HCT116 (cell line): ENCODE results near the gene HSPA12B. TPM values are rescaled to one million over a fixed set of nuclear protein-coding genes. Genes with fewer than 3 reads are reported as not detected.

Source experiments
- ATAC-seq: fragments of 200-7000 bp; cut with Tn5 transposase; 2 replicates; pipeline ENCODE4 v1.9.1; 2020; ENCODE audit warnings: mild to moderate bottlenecking, moderate library complexity
- BruUV-seq: library from RNA; stranded (reverse); fragments of 400-500 nt; replicated peaks from 2 replicates; lab custom pipeline; 2021; lab: Mats Ljungman, UMichigan
- CTCF ChIA-PET: fragments of 300-600 bp; sonication (Branson Sonifier 250); formaldehyde crosslinking; loops from one replicate; lab custom pipeline; 2021; ENCODE audit warnings: antibody characterized with exemption; lab: Charles Lee
- POLR2A ChIA-PET: fragments of 300-600, 350-600 bp; sonication (Branson Sonifier 250); formaldehyde crosslinking; loops from one replicate; lab custom pipeline; 2021; ENCODE audit warnings: antibody characterized with exemption; lab: Charles Lee
- RAD21 ChIA-PET, 2 experiments: fragments of 300-600 bp; sonication (Branson Sonifier 250); formaldehyde crosslinking; loops; one replicate each; lab custom pipeline; 2023; ENCODE audit warnings: low total read pairs in 2 of 2; ENCODE audit not compliant: uncharacterized antibody in 2 of 2, unreplicated experiment in 2 of 2, low non-redundant PET in 1 of 2; lab: Charles Lee
- DNase-seq: peaks from one replicate; pipeline ENCODE4 v3.0.0-alpha.2; 2010; ENCODE audit warnings: low read depth, low spot score
- H2AFZ ChIP-seq: fragments of 200-600 bp; shearing (Covaris generic), sonication (generic); 2 replicates; pipeline ENCODE4 v1.6.1; 2017; ENCODE audit warnings: low read depth, mixed run types, mixed read lengths, antibody characterized with exemption, low read length; ENCODE audit not compliant: poor library complexity, severe bottlenecking
- H3K27ac ChIP-seq: 2 replicates; pipeline ENCODE4 v1.5.1; 2012; ENCODE audit warnings: low read depth, low read length
- H3K27me3 ChIP-seq: fragments of 200-600 bp; sonication (generic); 2 replicates; pipeline ENCODE4 v1.6.1; 2016; ENCODE audit warnings: mixed run types, low read length, mixed read lengths; ENCODE audit not compliant: insufficient read depth
- H3K36me3 ChIP-seq, 2 experiments: fragments of 200-500 bp in 1 of 2; fragments of 200-600 bp in 1 of 2; sonication (Bioruptor generic) in 1 of 2; sonication (generic) in 1 of 2; 2 replicates each; pipeline versions ENCODE4 v1.5.1 to v1.6.1; 2014 to 2016; ENCODE audit warnings: low read length in 2 of 2, inconsistent platforms in 1 of 2, mixed read lengths in 1 of 2, mixed run types in 1 of 2; ENCODE audit not compliant: insufficient read depth in 2 of 2, control insufficient read depth in 1 of 2
- H3K4me1 ChIP-seq, 2 experiments: fragments of 200-600 bp in 1 of 2; sonication (generic) in 1 of 2; 2 replicates each; pipeline versions ENCODE4 v1.5.1 to v1.6.1; 2012 to 2017; ENCODE audit warnings: low read length in 2 of 2, inconsistent platforms in 1 of 2, mild to moderate bottlenecking in 1 of 2, mixed read lengths in 1 of 2, mixed run types in 1 of 2, moderate library complexity in 1 of 2; ENCODE audit not compliant: insufficient read depth in 2 of 2, control insufficient read depth in 1 of 2
- H3K4me2 ChIP-seq: fragments of 200-600 bp; sonication (generic); 2 replicates; pipeline ENCODE4 v1.6.1; 2017; ENCODE audit warnings: mixed run types, low read length, mixed read lengths
- H3K4me3 ChIP-seq, 2 experiments: fragments of 200-600 bp in 1 of 2; sonication (generic) in 1 of 2; replicated peaks in 1 of 2; 2 replicates each; pipeline ENCODE4 v1.5.1; 2011 to 2016; ENCODE audit warnings: low read length in 2 of 2, control low read depth in 1 of 2, low read depth in 1 of 2, mild to moderate bottlenecking in 1 of 2, mixed read lengths in 1 of 2, mixed run types in 1 of 2
- H3K79me2 ChIP-seq: fragments of 200-600 bp; sonication (generic); 2 replicates; pipeline ENCODE4 v1.6.1; 2017; ENCODE audit warnings: mild to moderate bottlenecking, mixed run types, low read length, moderate library complexity, mixed read lengths; ENCODE audit not compliant: insufficient read depth
- H3K9ac ChIP-seq: fragments of 200-600 bp; sonication (generic); 2 replicates; pipeline ENCODE4 v1.6.1; 2016; ENCODE audit warnings: low read length, mixed read lengths
- H3K9me2 ChIP-seq: fragments of 200-600 bp; sonication (generic), shearing (Covaris generic); 2 replicates; pipeline ENCODE4 v1.6.1; 2017; ENCODE audit warnings: mixed run types, mild to moderate bottlenecking, moderate library complexity; ENCODE audit not compliant: insufficient read depth
- H3K9me3 ChIP-seq, 2 experiments: fragments of 200-500 bp in 1 of 2; fragments of 200-600 bp in 1 of 2; sonication (Bioruptor generic) in 1 of 2; sonication (generic) in 1 of 2; 2 replicates each; pipeline ENCODE4 v1.6.1; 2014 to 2017; ENCODE audit warnings: low read length in 2 of 2, mixed read lengths in 2 of 2, inconsistent platforms in 1 of 2, low read depth in 1 of 2, mild to moderate bottlenecking in 1 of 2, mixed run types in 1 of 2, moderate library complexity in 1 of 2; ENCODE audit not compliant: control insufficient read depth in 1 of 2, insufficient read depth in 1 of 2
- H4K20me1 ChIP-seq: fragments of 200-600 bp; sonication (generic), shearing (Covaris generic); 2 replicates; pipeline ENCODE4 v1.6.1; 2017; ENCODE audit warnings: mixed run types, mild to moderate bottlenecking, moderate library complexity; ENCODE audit not compliant: insufficient read depth
- EZH2phosphoT487 ChIP-seq: fragments of 200-600 bp; IDR thresholded peaks from 2 replicates; pipeline ENCODE4 v1.6.1; 2018; ENCODE audit warnings: antibody characterized with exemption, borderline replicate concordance
- POLR2AphosphoS5 ChIP-seq: IDR thresholded peaks from 2 replicates; pipeline ENCODE4 v1.6.1; 2011; ENCODE audit warnings: mild to moderate bottlenecking, low read depth, low read length, moderate library complexity
- SRF ChIP-seq: IDR thresholded peaks from 2 replicates; pipeline ENCODE4 v1.6.1; 2012; ENCODE audit warnings: low read depth
- intact Hi-C: fragments of 100-400 bp; cut with micrococcal nuclease; formaldehyde crosslinking; loops from 2 replicates; pipeline ENCODE4 v1.10.0; 2022
- total RNA-seq: library from RNA; stranded (reverse); gene quantifications from one replicate; pipeline ENCODE4 v1.2.1, GENCODE V29; 2021; ENCODE audit not compliant: unreplicated experiment
- TF ChIP-seq, protein P1 (sequence below): IDR thresholded peaks from 2 replicates; pipeline ENCODE4 v1.6.1; 2012; ENCODE audit warnings: low read depth
- TF ChIP-seq, protein P2 (sequence below): IDR thresholded peaks from 2 replicates; pipeline ENCODE4 v1.6.1; 2011; ENCODE audit warnings: mild to moderate bottlenecking, low read length, moderate library complexity; ENCODE audit not compliant: insufficient replicate concordance; ENCODE audit errors: extremely low read depth
- TF ChIP-seq, protein P3 (sequence below): IDR thresholded peaks from 2 replicates; pipeline ENCODE4 v1.6.1; 2012
- TF ChIP-seq, protein P4 (sequence below): IDR thresholded peaks from 2 replicates; pipeline ENCODE4 v1.6.1; 2012

Gene HSPA12B
- total RNA-seq, 1 experiment from 2014 or later = not detected

DNA sequence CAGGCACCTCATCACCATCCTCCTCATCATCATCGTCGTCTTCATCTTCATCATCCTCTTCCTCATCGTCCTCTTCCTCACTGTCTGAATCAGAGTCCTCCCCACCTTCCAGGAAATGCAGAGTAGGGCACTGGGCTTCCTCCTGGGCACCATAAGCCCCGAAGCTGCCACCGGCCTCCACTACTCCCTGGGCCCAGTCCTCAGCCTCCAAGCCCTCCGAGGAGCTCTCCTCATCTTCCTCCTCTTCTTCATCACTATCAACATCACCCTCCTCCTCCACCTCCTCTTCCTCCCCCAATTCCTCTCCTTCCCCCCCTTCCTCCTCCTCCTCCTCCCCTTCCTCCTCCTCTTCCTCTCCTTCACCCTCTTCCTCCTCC, 52.4 kb downstream of the HSPA12B start:
- CTCF ChIA-PET = no interaction called here
- no peak for DNase-seq
- H3K4me1 ChIP-seq = peaks cover 25 to 47% of the 10 kb centered on the region in 2 experiments
- H3K4me2 ChIP-seq = peak overlapping the region; percentile 88
- no peak for TF ChIP-seq EZH2phosphoT487
- no peak for TF ChIP-seq SRF
- TF ChIP-seq POLR2AphosphoS5 = no peak
- TF ChIP-seq, protein P1, sequence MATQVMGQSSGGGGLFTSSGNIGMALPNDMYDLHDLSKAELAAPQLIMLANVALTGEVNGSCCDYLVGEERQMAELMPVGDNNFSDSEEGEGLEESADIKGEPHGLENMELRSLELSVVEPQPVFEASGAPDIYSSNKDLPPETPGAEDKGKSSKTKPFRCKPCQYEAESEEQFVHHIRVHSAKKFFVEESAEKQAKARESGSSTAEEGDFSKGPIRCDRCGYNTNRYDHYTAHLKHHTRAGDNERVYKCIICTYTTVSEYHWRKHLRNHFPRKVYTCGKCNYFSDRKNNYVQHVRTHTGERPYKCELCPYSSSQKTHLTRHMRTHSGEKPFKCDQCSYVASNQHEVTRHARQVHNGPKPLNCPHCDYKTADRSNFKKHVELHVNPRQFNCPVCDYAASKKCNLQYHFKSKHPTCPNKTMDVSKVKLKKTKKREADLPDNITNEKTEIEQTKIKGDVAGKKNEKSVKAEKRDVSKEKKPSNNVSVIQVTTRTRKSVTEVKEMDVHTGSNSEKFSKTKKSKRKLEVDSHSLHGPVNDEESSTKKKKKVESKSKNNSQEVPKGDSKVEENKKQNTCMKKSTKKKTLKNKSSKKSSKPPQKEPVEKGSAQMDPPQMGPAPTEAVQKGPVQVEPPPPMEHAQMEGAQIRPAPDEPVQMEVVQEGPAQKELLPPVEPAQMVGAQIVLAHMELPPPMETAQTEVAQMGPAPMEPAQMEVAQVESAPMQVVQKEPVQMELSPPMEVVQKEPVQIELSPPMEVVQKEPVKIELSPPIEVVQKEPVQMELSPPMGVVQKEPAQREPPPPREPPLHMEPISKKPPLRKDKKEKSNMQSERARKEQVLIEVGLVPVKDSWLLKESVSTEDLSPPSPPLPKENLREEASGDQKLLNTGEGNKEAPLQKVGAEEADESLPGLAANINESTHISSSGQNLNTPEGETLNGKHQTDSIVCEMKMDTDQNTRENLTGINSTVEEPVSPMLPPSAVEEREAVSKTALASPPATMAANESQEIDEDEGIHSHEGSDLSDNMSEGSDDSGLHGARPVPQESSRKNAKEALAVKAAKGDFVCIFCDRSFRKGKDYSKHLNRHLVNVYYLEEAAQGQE = no peak
- TF ChIP-seq, protein P2, sequence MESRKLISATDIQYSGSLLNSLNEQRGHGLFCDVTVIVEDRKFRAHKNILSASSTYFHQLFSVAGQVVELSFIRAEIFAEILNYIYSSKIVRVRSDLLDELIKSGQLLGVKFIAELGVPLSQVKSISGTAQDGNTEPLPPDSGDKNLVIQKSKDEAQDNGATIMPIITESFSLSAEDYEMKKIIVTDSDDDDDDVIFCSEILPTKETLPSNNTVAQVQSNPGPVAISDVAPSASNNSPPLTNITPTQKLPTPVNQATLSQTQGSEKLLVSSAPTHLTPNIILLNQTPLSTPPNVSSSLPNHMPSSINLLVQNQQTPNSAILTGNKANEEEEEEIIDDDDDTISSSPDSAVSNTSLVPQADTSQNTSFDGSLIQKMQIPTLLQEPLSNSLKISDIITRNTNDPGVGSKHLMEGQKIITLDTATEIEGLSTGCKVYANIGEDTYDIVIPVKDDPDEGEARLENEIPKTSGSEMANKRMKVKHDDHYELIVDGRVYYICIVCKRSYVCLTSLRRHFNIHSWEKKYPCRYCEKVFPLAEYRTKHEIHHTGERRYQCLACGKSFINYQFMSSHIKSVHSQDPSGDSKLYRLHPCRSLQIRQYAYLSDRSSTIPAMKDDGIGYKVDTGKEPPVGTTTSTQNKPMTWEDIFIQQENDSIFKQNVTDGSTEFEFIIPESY = no peak
- TF ChIP-seq, protein P3, sequence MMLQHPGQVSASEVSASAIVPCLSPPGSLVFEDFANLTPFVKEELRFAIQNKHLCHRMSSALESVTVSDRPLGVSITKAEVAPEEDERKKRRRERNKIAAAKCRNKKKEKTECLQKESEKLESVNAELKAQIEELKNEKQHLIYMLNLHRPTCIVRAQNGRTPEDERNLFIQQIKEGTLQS = no peak
- TF ChIP-seq, protein P4, sequence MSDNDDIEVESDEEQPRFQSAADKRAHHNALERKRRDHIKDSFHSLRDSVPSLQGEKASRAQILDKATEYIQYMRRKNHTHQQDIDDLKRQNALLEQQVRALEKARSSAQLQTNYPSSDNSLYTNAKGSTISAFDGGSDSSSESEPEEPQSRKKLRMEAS = no peak
- peak overlapping the region; percentile 81; the same call in 1 of the 2 replicates for H3K27ac ChIP-seq
- RAD21 ChIA-PET = interaction anchor here in 1 of 2 experiments (0.8 kb wide), 1 partner anchor 70 kb away, joined by 4 read pairs; no protein-coding TSS in a partner anchor
- BruUV-seq = no TSS peak
- ATAC-seq = no peak
- H3K9me2 ChIP-seq = no peaks in the 10 kb centered on the region
- H3K9me3 ChIP-seq = no peaks in the 10 kb centered on the region
- peaks cover 27% of the 10 kb centered on the region for H3K79me2 ChIP-seq
- peaks cover 0 to 8% of the 10 kb centered on the region in 2 experiments; a peak in 1 of 4 replicates for H3K36me3 ChIP-seq
- H4K20me1 ChIP-seq = no peaks in the 10 kb centered on the region
- peak overlapping the region; percentile 72; the same call in 1 of the 2 replicates for H3K9ac ChIP-seq
- peak overlapping the region in 1 of 2 experiments; percentile 70; a peak in 1 of 4 replicates for H3K4me3 ChIP-seq
- no peak overlapping the region for H2AFZ ChIP-seq
- H3K27me3 ChIP-seq = no peaks in the 10 kb centered on the region
- intact Hi-C loops = loop anchor here (5.0 kb wide), 1 partner anchor 302 kb away; no protein-coding TSS in a partner anchor
- POLR2A ChIA-PET = no interaction called here
